KMS-11 (cell line): Measurements from ENCODE around the gene HIF3A.
"Not testable (repeated sequence)": the region's sequence is repeated elsewhere in the genome, so short reads cannot be mapped to it uniquely, and the experiment has no call there.

Experiments
- H2AFZ ChIP-seq: fragments of 200-600 bp; sonication (generic); 2 replicates; pipeline ENCODE4 v1.6.1; 2016; ENCODE audit warnings: antibody characterized with exemption, mixed run types, low read depth
- H3K27ac ChIP-seq: fragments of 200-600 bp; sonication (generic); 2 replicates; pipeline ENCODE4 v1.6.1; 2016; ENCODE audit warnings: mild to moderate bottlenecking, mixed run types
- H3K27me3 ChIP-seq: fragments of 200-600 bp; sonication (generic); 2 replicates; pipeline ENCODE4 v1.6.1; 2017; ENCODE audit warnings: mild to moderate bottlenecking, low read depth, mixed run types, moderate library complexity; ENCODE audit not compliant: insufficient read depth
- H3K36me3 ChIP-seq: fragments of 200-600 bp; sonication (generic); 2 replicates; pipeline ENCODE4 v1.6.1; 2017; ENCODE audit warnings: mild to moderate bottlenecking, mixed run types; ENCODE audit not compliant: insufficient read depth
- H3K4me1 ChIP-seq: fragments of 200-600 bp; sonication (generic); 2 replicates; pipeline ENCODE4 v1.6.1; 2016; ENCODE audit warnings: mild to moderate bottlenecking, low read depth, mixed run types; ENCODE audit not compliant: poor library complexity, severe bottlenecking
- H3K4me2 ChIP-seq: fragments of 200-600 bp; sonication (generic); 2 replicates; pipeline ENCODE4 v1.7.0; 2016; ENCODE audit warnings: mild to moderate bottlenecking, mixed run types
- H3K4me3 ChIP-seq: fragments of 200-600 bp; sonication (generic); IDR thresholded peaks from 2 replicates; pipeline ENCODE4 v1.6.1; 2017; ENCODE audit warnings: low read depth, low read length, mixed read lengths; ENCODE audit not compliant: insufficient read depth
- H3K79me2 ChIP-seq: fragments of 200-600 bp; sonication (generic); 2 replicates; pipeline ENCODE4 v1.6.1; 2016; ENCODE audit warnings: low read depth, mixed run types; ENCODE audit not compliant: insufficient read depth
- H3K9ac ChIP-seq: fragments of 200-600 bp; sonication (generic); 2 replicates; pipeline ENCODE4 v1.6.1; 2016; ENCODE audit warnings: mild to moderate bottlenecking, mixed run types
- H4K20me1 ChIP-seq: fragments of 200-600 bp; sonication (generic); 2 replicates; pipeline ENCODE4 v1.6.1; 2016; ENCODE audit warnings: mild to moderate bottlenecking, mixed run types; ENCODE audit not compliant: insufficient read depth
- CTCF ChIP-seq: fragments of 200-600 bp; sonication (generic); conservative IDR thresholded peaks from 2 replicates; pipeline ENCODE4 v1.6.1; 2017; ENCODE audit warnings: low read depth, mild to moderate bottlenecking, antibody characterized with exemption, low read length, moderate library complexity, mixed read lengths

The HIF3A gene

GRCh38 chr19:46373491-46374359, 76.9 kb downstream of the HIF3A start:
- Histone ChIP-seq H3K4me2 (no peak overlapping the region), H3K4me1 (no peaks in the 10 kb centered on the region), H3K27me3 (no peaks in the 10 kb centered on the region), H2AFZ (no peak overlapping the region), H3K79me2 (peaks cover 15% of the 10 kb centered on the region; the same call in 1 of the 2 replicates), H3K27ac (no peak overlapping the region), H3K4me3 (no peak overlapping the region), H3K9ac (no peak overlapping the region), H4K20me1 (no peaks in the 10 kb centered on the region), H3K36me3 (peaks cover 13% of the 10 kb centered on the region; the same call in 1 of the 2 replicates)
- no peak for TF ChIP-seq CTCF

- TF ChIP-seq CTCF = no peak
- Histone ChIP-seq H3K36me3 (peaks cover 13% of the 10 kb centered on the region; the same call in 1 of the 2 replicates), H3K4me3 (no peak overlapping the region), H4K20me1 (no peaks in the 10 kb centered on the region), H3K4me1 (no peaks in the 10 kb centered on the region), H2AFZ (no peak overlapping the region), H3K4me2 (no peak overlapping the region), H3K27me3 (no peaks in the 10 kb centered on the region), H3K79me2 (peaks cover 8% of the 10 kb centered on the region; the same call in 1 of the 2 replicates), H3K9ac (no peak overlapping the region), H3K27ac (no peak overlapping the region)
These were observed 78.0 kb downstream of the HIF3A start for GRCh38 chr19:46374536-46375475.

GRCh38 chr19:46375476-46376067, 78.7 kb downstream of the HIF3A start:
- not testable (repeated sequence) for H2AFZ ChIP-seq, H3K79me2 ChIP-seq, H3K4me3 ChIP-seq, H3K27me3 ChIP-seq, H3K4me1 ChIP-seq, H3K4me2 ChIP-seq, H4K20me1 ChIP-seq, H3K27ac ChIP-seq, H3K9ac ChIP-seq
- H3K36me3 ChIP-seq = peaks cover 13% of the 10 kb centered on the region; the same call in 1 of the 2 replicates

- Histone ChIP-seq H3K4me3 (no peak overlapping the region), H3K27ac (no peak overlapping the region), H2AFZ (no peak overlapping the region), H3K36me3 (peaks cover 13% of the 10 kb centered on the region; the same call in 1 of the 2 replicates), H3K4me2 (no peak overlapping the region), H3K79me2 (peaks cover 16% of the 10 kb centered on the region; the same call in 1 of the 2 replicates), H3K4me1 (no peaks in the 10 kb centered on the region), H3K27me3 (no peaks in the 10 kb centered on the region), H4K20me1 (no peaks in the 10 kb centered on the region), H3K9ac (no peak overlapping the region)
- TF ChIP-seq CTCF = no peak
These were observed 79.7 kb downstream of the HIF3A start for GRCh38 chr19:46376241-46377153.
